Hepatocyte (in vitro differentiated cells): ENCODE results near the gene MTHFD1L. TPM values are rescaled to one million over a fixed set of nuclear protein-coding genes. Genes with fewer than 3 reads are reported as not detected.

ENCODE experiments used
- DNase-seq: peaks from one replicate; pipeline ENCODE4 v3.0.0-alpha.2; 2016; ENCODE audit warnings: low spot score
- H2AFZ ChIP-seq: fragments of 200-600 bp; sonication (generic); 2 replicates; pipeline ENCODE4 v1.6.0; 2016; ENCODE audit warnings: antibody characterized with exemption, mild to moderate bottlenecking
- H3K27ac ChIP-seq: fragments of 200-600 bp; sonication (generic); 2 replicates; pipeline ENCODE4 v1.5.1; 2016; ENCODE audit warnings: mild to moderate bottlenecking
- H3K27me3 ChIP-seq: fragments of 200-600 bp; sonication (generic); 2 replicates; pipeline ENCODE4 v1.6.1; 2016
- H3K36me3 ChIP-seq: fragments of 200-600 bp; sonication (generic); replicated peaks from 2 replicates; pipeline ENCODE4 v1.5.1; 2016; ENCODE audit warnings: low read depth; ENCODE audit not compliant: insufficient read depth
- H3K4me1 ChIP-seq: fragments of 200-600 bp; sonication (generic); 2 replicates; pipeline ENCODE4 v1.5.1; 2016; ENCODE audit warnings: mild to moderate bottlenecking, moderate library complexity; ENCODE audit not compliant: insufficient read depth
- H3K4me2 ChIP-seq: fragments of 200-600 bp; sonication (generic); 2 replicates; pipeline ENCODE4 v1.6.0; 2016
- H3K4me3 ChIP-seq: fragments of 200-600 bp; sonication (generic); 2 replicates; pipeline ENCODE4 v1.5.1; 2016; ENCODE audit warnings: mild to moderate bottlenecking
- H3K79me2 ChIP-seq: fragments of 200-600 bp; sonication (generic); 2 replicates; pipeline ENCODE4 v1.6.0; 2017; ENCODE audit warnings: mild to moderate bottlenecking
- H3K9me2 ChIP-seq: fragments of 200-600 bp; sonication (generic); replicated peaks from 2 replicates; pipeline ENCODE4 v1.6.0; 2017; ENCODE audit warnings: mild to moderate bottlenecking; ENCODE audit not compliant: insufficient read depth
- H3K9me3 ChIP-seq: fragments of 200-600 bp; sonication (generic); 2 replicates; pipeline ENCODE4 v1.5.1; 2016; ENCODE audit warnings: low read depth, mild to moderate bottlenecking
- H4K20me1 ChIP-seq: fragments of 200-600 bp; sonication (generic); 2 replicates; pipeline ENCODE4 v1.6.0; 2016; ENCODE audit warnings: mild to moderate bottlenecking; ENCODE audit not compliant: insufficient read depth, poor library complexity, severe bottlenecking
- CTCF ChIP-seq: fragments of 200-600 bp; sonication (generic); IDR thresholded peaks from 2 replicates; pipeline ENCODE4 v1.5.1; 2016; ENCODE audit warnings: antibody characterized with exemption, mild to moderate bottlenecking; ENCODE audit not compliant: poor library complexity
- EZH2 ChIP-seq: fragments of 200-600 bp; sonication (generic); IDR thresholded peaks from 2 replicates; pipeline ENCODE4 v1.6.1; 2016; ENCODE audit warnings: antibody characterized with exemption, mild to moderate bottlenecking, borderline replicate concordance
- EZH2phosphoT487 ChIP-seq: fragments of 200-600 bp; sonication (generic); IDR thresholded peaks from one replicate; pipeline ENCODE4 v1.6.1; 2018; ENCODE audit warnings: antibody characterized with exemption, mild to moderate bottlenecking, low read depth, moderate library complexity; ENCODE audit not compliant: unreplicated experiment, severe bottlenecking
- WGBS: methylation state at CpG from one replicate; pipeline ENCODE4 v1.1.6; 2016; ENCODE audit warnings: low lambda C conversion rate; ENCODE audit errors: missing lambda C conversion rate; 5-methylcytosine and 5-hydroxymethylcytosine counted together
- polyA plus RNA-seq: library from polyadenylated mRNA; unstranded; fragments of >200 nt; fragmentation: Nextera tagmentation; extraction: Ambion mirVana; gene quantifications from 2 replicates; pipeline ENCODE4 v1.2.1, GENCODE V29; 2016
- total RNA-seq: library from RNA; depleted of rRNA; stranded (reverse); fragments of >200 nt; gene quantifications from 2 replicates; pipeline ENCODE4 v1.2.3, GENCODE V29; 2014

The MTHFD1L gene
- total and polyA plus RNA-seq, 2 experiments from 2014 or later: 28.4 to 30.8 TPM

GRCh38 chr6:150928882-150929281 is 63.4 kb downstream of the MTHFD1L start:
- WGBS: 80% methylated on average over 3 of the region's 3 CpGs

DNA sequence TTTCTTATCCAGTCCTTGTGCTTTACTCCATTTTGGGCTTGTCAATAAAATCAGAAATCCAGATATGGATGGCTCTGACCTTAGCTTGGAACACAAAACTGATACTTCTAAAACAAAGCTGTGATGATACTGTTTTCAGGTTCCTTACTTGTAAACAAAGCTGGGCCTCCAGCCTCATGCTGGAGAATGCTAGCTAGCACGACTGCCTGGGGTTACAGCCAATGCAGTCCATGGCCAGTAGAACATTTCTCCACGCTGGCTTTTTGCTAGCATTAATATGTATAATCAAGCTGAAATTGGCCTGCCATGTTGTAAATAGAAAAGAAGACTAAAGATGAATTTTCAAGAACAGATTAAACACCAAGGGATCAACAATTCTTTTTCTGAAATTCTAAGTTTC is 63.9 kb downstream of the MTHFD1L start:
- Histone ChIP-seq H4K20me1 (no peaks in the 10 kb centered on the region), H3K9me2 (no peaks in the 10 kb centered on the region), H3K4me3 (no peak overlapping the region), H3K4me2 (no peak overlapping the region), H3K27me3 (no peaks in the 10 kb centered on the region), H3K4me1 (peaks cover 5% of the 10 kb centered on the region), H3K79me2 (no peaks in the 10 kb centered on the region), H3K9me3 (no peaks in the 10 kb centered on the region), H3K27ac (no peak overlapping the region), H3K36me3 (no peaks in the 10 kb centered on the region), H2AFZ (no peak overlapping the region)
- TF ChIP-seq EZH2phosphoT487: no peak
- no peak for TF ChIP-seq CTCF
- TF ChIP-seq EZH2: no peak
- WGBS: 82% methylated on average over 2 of the region's 2 CpGs
- DNase-seq: no peak

More at GRCh38 chr6:150928882-150929281, 63.4 kb downstream of the MTHFD1L start:
- H2AFZ ChIP-seq: no peak overlapping the region
- peaks cover 5% of the 10 kb centered on the region for H3K4me1 ChIP-seq
- no peaks in the 10 kb centered on the region for H3K36me3 ChIP-seq
- no peak overlapping the region for H3K27ac ChIP-seq
- H3K27me3 ChIP-seq: no peaks in the 10 kb centered on the region
- H3K4me2 ChIP-seq: no peak overlapping the region
- no peaks in the 10 kb centered on the region for H3K9me3 ChIP-seq
- no peak overlapping the region for H3K4me3 ChIP-seq
- no peaks in the 10 kb centered on the region for H4K20me1 ChIP-seq
- DNase-seq: no peak
- H3K79me2 ChIP-seq: no peaks in the 10 kb centered on the region
- no peak for TF ChIP-seq EZH2
- TF ChIP-seq CTCF: peak; percentile 22
- no peaks in the 10 kb centered on the region for H3K9me2 ChIP-seq

GRCh38 chr6:150930841-150931240 is 65.3 kb downstream of the MTHFD1L start:
- Histone ChIP-seq H3K4me1 (peaks cover 5% of the 10 kb centered on the region), H3K27ac (no peak overlapping the region), H3K4me2 (no peak overlapping the region), H4K20me1 (no peaks in the 10 kb centered on the region), H3K4me3 (no peak overlapping the region), H3K9me3 (no peaks in the 10 kb centered on the region), H3K27me3 (no peaks in the 10 kb centered on the region), H2AFZ (no peak overlapping the region), H3K9me2 (no peaks in the 10 kb centered on the region), H3K79me2 (no peaks in the 10 kb centered on the region), H3K36me3 (no peaks in the 10 kb centered on the region)
- no peak for DNase-seq
- TF ChIP-seq EZH2phosphoT487: no peak
- TF ChIP-seq CTCF: no peak
- TF ChIP-seq EZH2: no peak
- 76% methylated on average over 1 of the region's 1 CpG for WGBS

GRCh38 chr6:150931405-150931804 is 65.9 kb downstream of the MTHFD1L start:
- H3K36me3 ChIP-seq: no peaks in the 10 kb centered on the region
- no peaks in the 10 kb centered on the region for H4K20me1 ChIP-seq
- no peak overlapping the region for H2AFZ ChIP-seq
- TF ChIP-seq EZH2 (no peak), EZH2phosphoT487 (no peak), CTCF (no peak)
- DNase-seq: no peak
- H3K79me2 ChIP-seq: no peaks in the 10 kb centered on the region
- 37% methylated on average over 1 of the region's 1 CpG for WGBS
- H3K27ac ChIP-seq: no peak overlapping the region
- no peaks in the 10 kb centered on the region for H3K9me2 ChIP-seq
- no peak overlapping the region for H3K4me3 ChIP-seq
- H3K4me1 ChIP-seq: peaks cover 5% of the 10 kb centered on the region
- no peaks in the 10 kb centered on the region for H3K9me3 ChIP-seq
- H3K4me2 ChIP-seq: no peak overlapping the region
- H3K27me3 ChIP-seq: no peaks in the 10 kb centered on the region
